AG04449 (cell line): ENCODE results near the gene MAPKAPK2.
"Not testable (repeated sequence)": the region's sequence is repeated elsewhere in the genome, so short reads cannot be mapped to it uniquely, and the experiment has no call there.

Source experiments
- CTCF ChIA-PET: fragments of 350-600 bp; formaldehyde crosslinking; extraction: SDS; loops from one replicate; lab custom pipeline; 2021; ENCODE audit warnings: antibody characterized with exemption; lab: Yijun Ruan, JAX
- POLR2A ChIA-PET: fragments of 400-600, 350-600 bp; formaldehyde crosslinking; extraction: SDS; loops from one replicate; lab custom pipeline; 2020; ENCODE audit warnings: antibody characterized with exemption, inconsistent platforms; lab: Yijun Ruan, JAX
- DNase-seq: peaks from one replicate; pipeline ENCODE4 v3.0.0-alpha.2; 2010; ENCODE audit warnings: low read depth, low spot score
- H3K4me3 ChIP-seq: 2 replicates; pipeline ENCODE4 v1.5.1; 2011; ENCODE audit warnings: low read depth, mild to moderate bottlenecking, control low read depth, low read length
- TF ChIP-seq, protein P1 (sequence below): IDR thresholded peaks from one replicate; pipeline ENCODE4 v1.5.1; 2011; ENCODE audit warnings: mild to moderate bottlenecking, moderate library complexity, low read length, control low read depth, inconsistent platforms; ENCODE audit not compliant: insufficient read depth; ENCODE audit errors: missing control alignments

MAPKAPK2 gene

DNA sequence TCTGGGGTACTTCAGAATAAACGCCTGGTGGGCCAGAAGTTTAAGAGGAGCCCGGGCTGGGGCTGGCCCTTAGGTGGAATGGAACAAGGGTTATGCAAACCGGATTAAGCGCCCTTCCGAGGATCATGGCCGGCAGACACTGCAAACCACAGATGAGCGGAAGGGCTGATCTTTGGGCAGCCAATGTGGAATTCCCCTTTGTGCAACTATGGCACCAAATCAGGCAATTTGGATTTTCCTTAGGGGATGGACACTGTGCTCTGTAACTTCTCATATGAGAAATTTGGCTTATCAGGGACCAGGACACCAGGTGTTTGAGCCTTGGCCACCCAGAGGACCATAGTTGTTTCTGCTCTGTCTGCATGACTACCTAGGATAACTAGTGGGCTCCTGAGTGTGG, 93.3 kb downstream of the MAPKAPK2 start:
- ChIA-PET CTCF (interaction anchor here (0.8 kb wide), 1 partner anchor 133 kb away, joined by 3 read pairs; no protein-coding TSS in a partner anchor), POLR2A (no interaction called here)
- no peak overlapping the region for H3K4me3 ChIP-seq
- TF ChIP-seq, protein P1, sequence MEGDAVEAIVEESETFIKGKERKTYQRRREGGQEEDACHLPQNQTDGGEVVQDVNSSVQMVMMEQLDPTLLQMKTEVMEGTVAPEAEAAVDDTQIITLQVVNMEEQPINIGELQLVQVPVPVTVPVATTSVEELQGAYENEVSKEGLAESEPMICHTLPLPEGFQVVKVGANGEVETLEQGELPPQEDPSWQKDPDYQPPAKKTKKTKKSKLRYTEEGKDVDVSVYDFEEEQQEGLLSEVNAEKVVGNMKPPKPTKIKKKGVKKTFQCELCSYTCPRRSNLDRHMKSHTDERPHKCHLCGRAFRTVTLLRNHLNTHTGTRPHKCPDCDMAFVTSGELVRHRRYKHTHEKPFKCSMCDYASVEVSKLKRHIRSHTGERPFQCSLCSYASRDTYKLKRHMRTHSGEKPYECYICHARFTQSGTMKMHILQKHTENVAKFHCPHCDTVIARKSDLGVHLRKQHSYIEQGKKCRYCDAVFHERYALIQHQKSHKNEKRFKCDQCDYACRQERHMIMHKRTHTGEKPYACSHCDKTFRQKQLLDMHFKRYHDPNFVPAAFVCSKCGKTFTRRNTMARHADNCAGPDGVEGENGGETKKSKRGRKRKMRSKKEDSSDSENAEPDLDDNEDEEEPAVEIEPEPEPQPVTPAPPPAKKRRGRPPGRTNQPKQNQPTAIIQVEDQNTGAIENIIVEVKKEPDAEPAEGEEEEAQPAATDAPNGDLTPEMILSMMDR, result no peak
- DNase-seq, result no peak

- CTCF ChIA-PET, POLR2A ChIA-PET, H3K4me3 ChIP-seq, DNase-seq: not testable (repeated sequence)
Observed at GRCh38 chr1:206778911-206779310, 94.2 kb downstream of the MAPKAPK2 start.

GRCh38 chr1:206779638-206780037, 94.9 kb downstream of the MAPKAPK2 start:
- POLR2A ChIA-PET, result no interaction called here
- H3K4me3 ChIP-seq, result no peak overlapping the region
- no peak for DNase-seq
- TF ChIP-seq, protein P1, result no peak
- CTCF ChIA-PET, result no interaction called here

DNA sequence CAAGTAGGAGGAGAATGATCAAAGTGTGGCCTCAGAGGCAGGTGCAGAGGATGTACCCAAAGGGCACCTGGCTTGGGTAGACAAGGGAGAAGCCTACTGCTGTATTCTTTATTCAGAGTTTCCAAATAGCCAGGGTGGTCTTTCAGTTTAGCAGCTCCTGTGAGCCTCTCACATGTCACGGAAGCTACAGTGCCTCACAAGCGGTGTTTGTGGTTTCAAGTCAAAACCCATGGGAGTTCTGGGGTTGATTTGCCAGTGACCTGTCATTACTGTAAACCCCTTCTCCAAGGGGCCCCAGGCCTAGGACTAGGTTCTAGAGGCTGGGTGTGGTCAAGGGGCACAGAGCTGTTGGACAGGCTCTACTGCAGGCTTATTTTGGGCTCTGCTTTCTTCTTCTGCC, 97.7 kb downstream of the MAPKAPK2 start:
- DNase-seq, result no peak
- TF ChIP-seq, protein P1, result no peak
- H3K4me3 ChIP-seq, result no peak overlapping the region
- ChIA-PET CTCF (interaction anchor here (1.5 kb wide), 1 partner anchor 25 kb away, joined by 3 read pairs; no protein-coding TSS in a partner anchor), POLR2A (no interaction called here)

- TF ChIP-seq, protein P1, result no peak
- CTCF ChIA-PET, result interaction anchor here (1.2 to 1.3 kb wide), 2 partner anchors 42 to 128 kb away, joined by 3 read pairs; no protein-coding TSS in a partner anchor
- POLR2A ChIA-PET, result no interaction called here
Observed at GRCh38 chr1:206783506-206783905, 98.8 kb downstream of the MAPKAPK2 start.

More at GRCh38 chr1:206783506-206783905, 98.8 kb downstream of the MAPKAPK2 start:
- no peak for DNase-seq
- H3K4me3 ChIP-seq, result no peak overlapping the region
